NCI-H1092 (cell line): ENCODE measurements around the gene HOXD11.
A peak's percentile ranks its signal among the peaks of the same experiment; 100 is the strongest.

Experiments used
- DNase-seq: peaks from one replicate; lab custom pipeline; 2025; lab: John Stamatoyannopoulos, UW

Gene HOXD11

GRCh38 chr2:176148751-176149421 lies 41.8 kb downstream of the HOXD11 start:
- no peak for DNase-seq

GRCh38 chr2:176149481-176149938 lies 42.4 kb downstream of the HOXD11 start:
- no peak for DNase-seq

GRCh38 chr2:176149939-176150583 lies 43.0 kb downstream of the HOXD11 start:
- DNase-seq: no peak

GRCh38 chr2:176150584-176151441 lies 43.7 kb downstream of the HOXD11 start:
- DNase-seq: no peak

- DNase-seq: no peak
Observed at GRCh38 chr2:176151442-176152287, 44.6 kb downstream of the HOXD11 start, which contains the start of gene HOXD4. Gene HOXD4, plus strand, starts transcription at chr2:176151550. Its CDS starts 84 bp downstream, at chr2:176151634.

GRCh38 chr2:176152350-176153181 lies 45.5 kb downstream of the HOXD11 start:
- DNase-seq: no peak

GRCh38 chr2:176154576-176155252 lies 47.6 kb downstream of the HOXD11 start:
- DNase-seq: no peak

- DNase-seq: no peak
Observed at GRCh38 chr2:176155356-176156044, 48.4 kb downstream of the HOXD11 start.

- DNase-seq: no peak
Observed at GRCh38 chr2:176156301-176156806, 49.3 kb downstream of the HOXD11 start.

- DNase-seq: no peak
Observed at GRCh38 chr2:176156807-176157498, 49.9 kb downstream of the HOXD11 start, which contains the start of gene HOXD3. Gene HOXD3, plus strand, starts transcription at chr2:176157307. Its CDS starts 11,808 bp downstream, at chr2:176169115.

- peak; percentile 63 for DNase-seq
Observed at GRCh38 chr2:176157499-176158185, 50.6 kb downstream of the HOXD11 start.

GRCh38 chr2:176158186-176158591 lies 51.1 kb downstream of the HOXD11 start:
- DNase-seq: no peak

GRCh38 chr2:176158855-176159662 lies 52.0 kb downstream of the HOXD11 start:
- no peak for DNase-seq
